PC-3 (cell line): Measurements from ENCODE around the gene ANGPTL4. TPM values are rescaled to one million over a fixed set of nuclear protein-coding genes. Genes with fewer than 3 reads are reported as not detected.

Experiments
- ATAC-seq: fragments of 200-7000 bp; cut with Tn5 transposase; 2 replicates; pipeline ENCODE4 v1.9.1; 2020; ENCODE audit warnings: mild to moderate bottlenecking, moderate library complexity
- BruUV-seq: library from RNA; stranded (reverse); fragments of 400-500 nt; replicated peaks from 2 replicates; lab custom pipeline; 2021; lab: Mats Ljungman, UMichigan
- CTCF ChIA-PET: fragments of 300-600 bp; sonication (Branson Sonifier 250); formaldehyde crosslinking; loops from one replicate; lab custom pipeline; 2022; ENCODE audit warnings: antibody characterized with exemption; lab: Charles Lee
- POLR2A ChIA-PET: fragments of 300-600 bp; sonication (Branson Sonifier 250); formaldehyde crosslinking; loops from one replicate; lab custom pipeline; 2022; ENCODE audit warnings: antibody characterized with exemption; ENCODE audit not compliant: unreplicated experiment; lab: Charles Lee
- DNase-seq: peaks from one replicate; pipeline ENCODE4 v3.0.0-alpha.2; 2015
- H2AFZ ChIP-seq: fragments of 300-600 bp; sonication (generic); 2 replicates; pipeline ENCODE4 v1.6.0; 2016; ENCODE audit warnings: antibody characterized with exemption, low read length
- H3F3A ChIP-seq: fragments of 300-600 bp; sonication (generic); one replicate; pipeline ENCODE4 v1.6.0; 2017; ENCODE audit warnings: antibody characterized with exemption, low read length, control low read depth, mild to moderate bottlenecking; ENCODE audit not compliant: unreplicated experiment
- H3K27ac ChIP-seq: fragments of 300-600 bp; sonication (generic); 2 replicates; pipeline ENCODE4 v1.5.1; 2016; ENCODE audit warnings: mild to moderate bottlenecking, low read length
- H3K27me3 ChIP-seq: fragments of 300-600 bp; sonication (generic); 2 replicates; pipeline ENCODE4 v1.6.1; 2016; ENCODE audit warnings: low read length, mixed read lengths
- H3K36me3 ChIP-seq: fragments of 300-600 bp; sonication (generic); 2 replicates; pipeline ENCODE4 v1.6.1; 2016; ENCODE audit warnings: low read depth, mixed run types, low read length, mixed read lengths
- H3K4me1 ChIP-seq: fragments of 300-600 bp; sonication (generic); 2 replicates; pipeline ENCODE4 v1.5.1; 2016; ENCODE audit warnings: low read length; ENCODE audit not compliant: insufficient read depth
- H3K4me2 ChIP-seq: fragments of 300-600 bp; sonication (generic); 2 replicates; pipeline ENCODE4 v1.6.0; 2016; ENCODE audit warnings: low read length
- H3K4me3 ChIP-seq: fragments of 300-600 bp; sonication (generic); 2 replicates; pipeline ENCODE4 v1.5.1; 2016; ENCODE audit warnings: mild to moderate bottlenecking, low read length, mixed read lengths
- H3K79me2 ChIP-seq: fragments of 300-600 bp; sonication (generic); 2 replicates; pipeline ENCODE4 v1.6.1; 2017; ENCODE audit warnings: low read length, mixed read lengths
- H3K9ac ChIP-seq: fragments of 300-600 bp; sonication (generic); 2 replicates; pipeline ENCODE4 v1.6.0; 2016; ENCODE audit warnings: mild to moderate bottlenecking, low read length
- H3K9me2 ChIP-seq: fragments of 300-600 bp; sonication (generic); replicated peaks from 2 replicates; pipeline ENCODE4 v1.6.1; 2016; ENCODE audit warnings: mixed run types, low read length, mixed read lengths
- H3K9me3 ChIP-seq: fragments of 300-600 bp; sonication (generic); 2 replicates; pipeline ENCODE4 v1.6.1; 2016; ENCODE audit warnings: low read length, mixed read lengths
- H4K20me1 ChIP-seq: fragments of 300-600 bp; sonication (generic); 2 replicates; pipeline ENCODE4 v1.6.1; 2016; ENCODE audit warnings: low read length, mixed read lengths
- EZH2 ChIP-seq: fragments of 300-600 bp; sonication (generic); IDR thresholded peaks from one replicate; pipeline ENCODE4 v1.6.1; 2017; ENCODE audit warnings: antibody characterized with exemption, mild to moderate bottlenecking, low read length; ENCODE audit not compliant: unreplicated experiment
- EZH2phosphoT487 ChIP-seq: fragments of 300-600 bp; sonication (generic); IDR thresholded peaks from 2 replicates; pipeline ENCODE4 v1.6.1; 2018; ENCODE audit warnings: mild to moderate bottlenecking, antibody characterized with exemption, low read length, borderline replicate concordance
- intact Hi-C: fragments of 100-400 bp; cut with micrococcal nuclease; formaldehyde crosslinking; loops from 2 replicates; pipeline ENCODE4 v1.9.0; 2023
- total RNA-seq: library from RNA; depleted of rRNA; stranded (reverse); fragments of >200 nt; gene quantifications from 2 replicates; pipeline ENCODE4 v1.2.3, GENCODE V29; 2014
- TF ChIP-seq, protein P1 (sequence below): fragments of 300-600 bp; sonication (generic); conservative IDR thresholded peaks from 2 replicates; pipeline ENCODE4 v1.5.1; 2017; ENCODE audit warnings: antibody characterized with exemption, low read depth, mild to moderate bottlenecking, low read length

ANGPTL4 gene
- total RNA-seq, 1 experiment from 2014 or later = 6.7 TPM

DNA sequence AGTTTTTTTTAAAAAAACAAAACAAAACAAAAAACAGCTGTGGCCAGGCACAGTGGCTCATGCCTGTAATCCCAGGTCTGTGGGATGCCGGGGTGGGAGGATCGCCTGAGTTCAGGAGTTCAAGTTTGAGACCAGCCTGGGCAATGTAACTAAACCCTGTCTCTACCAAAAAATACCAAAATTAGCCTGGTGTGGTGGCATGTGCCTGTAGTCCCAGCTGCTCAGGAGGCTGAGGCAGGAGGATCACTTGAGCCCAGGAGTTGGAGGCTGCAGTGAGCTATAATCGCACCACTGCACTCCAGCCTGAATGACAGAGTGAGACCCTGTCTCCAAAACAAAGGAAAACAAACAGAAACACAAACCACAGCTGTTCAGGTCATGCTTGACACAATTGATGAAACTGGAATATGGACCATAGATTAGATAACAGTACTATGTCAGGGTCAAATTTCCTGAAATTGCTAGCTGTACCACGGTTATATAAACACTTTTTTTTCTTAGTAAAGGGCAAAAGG lies 6.9 kb upstream of the ANGPTL4 start:
- H3K4me2 ChIP-seq = no peak overlapping the region
- no peak overlapping the region for H2AFZ ChIP-seq
- H3K9me3 ChIP-seq = no peaks in the 10 kb centered on the region
- TF ChIP-seq EZH2 (no peak), EZH2phosphoT487 (no peak)
- TF ChIP-seq, protein P1, sequence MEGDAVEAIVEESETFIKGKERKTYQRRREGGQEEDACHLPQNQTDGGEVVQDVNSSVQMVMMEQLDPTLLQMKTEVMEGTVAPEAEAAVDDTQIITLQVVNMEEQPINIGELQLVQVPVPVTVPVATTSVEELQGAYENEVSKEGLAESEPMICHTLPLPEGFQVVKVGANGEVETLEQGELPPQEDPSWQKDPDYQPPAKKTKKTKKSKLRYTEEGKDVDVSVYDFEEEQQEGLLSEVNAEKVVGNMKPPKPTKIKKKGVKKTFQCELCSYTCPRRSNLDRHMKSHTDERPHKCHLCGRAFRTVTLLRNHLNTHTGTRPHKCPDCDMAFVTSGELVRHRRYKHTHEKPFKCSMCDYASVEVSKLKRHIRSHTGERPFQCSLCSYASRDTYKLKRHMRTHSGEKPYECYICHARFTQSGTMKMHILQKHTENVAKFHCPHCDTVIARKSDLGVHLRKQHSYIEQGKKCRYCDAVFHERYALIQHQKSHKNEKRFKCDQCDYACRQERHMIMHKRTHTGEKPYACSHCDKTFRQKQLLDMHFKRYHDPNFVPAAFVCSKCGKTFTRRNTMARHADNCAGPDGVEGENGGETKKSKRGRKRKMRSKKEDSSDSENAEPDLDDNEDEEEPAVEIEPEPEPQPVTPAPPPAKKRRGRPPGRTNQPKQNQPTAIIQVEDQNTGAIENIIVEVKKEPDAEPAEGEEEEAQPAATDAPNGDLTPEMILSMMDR = no peak
- H3K27me3 ChIP-seq = no peaks in the 10 kb centered on the region
- H3K9ac ChIP-seq = no peak overlapping the region
- no peak overlapping the region for H3K4me3 ChIP-seq
- H3K9me2 ChIP-seq = no peaks in the 10 kb centered on the region
- ATAC-seq (no peak), DNase-seq (no peak)
- ChIA-PET CTCF (no interaction called here), POLR2A (no interaction called here)
- no peaks in the 10 kb centered on the region for H3K79me2 ChIP-seq
- H3F3A ChIP-seq = peaks cover 4% of the 10 kb centered on the region
- H3K27ac ChIP-seq = no peak overlapping the region
- H3K4me1 ChIP-seq = peaks cover 25% of the 10 kb centered on the region
- BruUV-seq = no TSS peak
- no peaks in the 10 kb centered on the region for H3K36me3 ChIP-seq
- intact Hi-C loops = loop anchor here (10.0 kb wide), 1 partner anchor 228 kb away; no protein-coding TSS in a partner anchor
- H4K20me1 ChIP-seq = 0 out of 2 replicates have a peak, but pooled peaks cover 5% of the 10 kb centered on the region

DNA sequence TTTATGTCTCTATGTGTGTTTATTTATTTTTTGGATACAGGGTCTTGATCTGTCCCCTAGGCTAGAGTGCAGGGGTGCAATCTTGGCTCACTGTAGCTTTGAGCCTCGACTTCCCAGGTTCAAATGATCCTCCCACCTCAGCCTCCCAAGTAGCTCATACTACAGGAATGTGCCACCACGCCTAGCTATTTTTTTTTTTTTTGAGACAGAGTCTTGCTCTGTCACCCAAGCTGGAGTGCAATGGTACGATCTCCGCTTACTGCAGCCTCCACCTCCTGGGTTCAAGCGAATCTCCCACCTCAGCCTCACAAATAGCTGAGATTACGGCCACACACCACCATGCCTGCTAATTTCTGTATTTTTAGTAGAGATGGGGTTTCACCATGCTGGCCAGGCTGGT lies 5.0 kb upstream of the ANGPTL4 start:
- H3F3A ChIP-seq = peaks cover 4% of the 10 kb centered on the region
- no peak overlapping the region for H3K4me3 ChIP-seq
- DNase-seq (no peak), ATAC-seq (no peak)
- intact Hi-C loops = loop anchor here (10.0 kb wide), 1 partner anchor 226 kb away; no protein-coding TSS in a partner anchor
- H4K20me1 ChIP-seq = 0 out of 2 replicates have a peak, but pooled peaks cover 5% of the 10 kb centered on the region
- H3K4me1 ChIP-seq = peaks cover 40% of the 10 kb centered on the region
- H3K4me2 ChIP-seq = no peak overlapping the region
- no peak overlapping the region for H3K27ac ChIP-seq
- no peaks in the 10 kb centered on the region for H3K36me3 ChIP-seq
- no peaks in the 10 kb centered on the region for H3K79me2 ChIP-seq
- no peaks in the 10 kb centered on the region for H3K9me3 ChIP-seq
- no peaks in the 10 kb centered on the region for H3K9me2 ChIP-seq
- no peak overlapping the region for H3K9ac ChIP-seq
- no peaks in the 10 kb centered on the region for H3K27me3 ChIP-seq
- no peak for TF ChIP-seq EZH2phosphoT487
- TF ChIP-seq, protein P1 = no peak
- TF ChIP-seq EZH2 = no peak
- no peak overlapping the region for H2AFZ ChIP-seq
- ChIA-PET CTCF (no interaction called here), POLR2A (interaction anchor here (0.5 kb wide), 1 partner anchor 1414 kb away, joined by 8 read pairs; no protein-coding TSS in a partner anchor)
- BruUV-seq = no TSS peak

DNA sequence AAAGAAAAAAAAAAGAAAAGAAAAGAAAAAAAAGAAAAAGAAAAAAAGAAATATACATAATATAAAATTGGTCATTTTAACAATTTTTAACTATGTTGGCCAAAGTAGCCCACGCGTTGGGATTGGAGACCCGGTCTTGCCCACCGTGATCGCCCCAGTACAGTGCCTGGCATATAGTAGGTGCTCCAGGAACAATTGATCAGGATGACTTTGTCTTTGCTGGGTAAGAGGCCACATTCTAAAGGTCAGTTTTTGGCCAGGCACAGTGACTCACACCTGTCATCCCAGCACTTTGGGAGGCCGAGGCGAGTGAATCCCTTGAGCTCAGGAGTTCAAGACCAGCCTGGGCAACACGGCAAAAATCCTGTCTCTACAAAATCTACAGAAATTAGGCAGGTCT lies 3.8 kb upstream of the ANGPTL4 start:
- H3F3A ChIP-seq = peaks cover 4% of the 10 kb centered on the region
- H3K4me3 ChIP-seq = no peak overlapping the region
- intact Hi-C loops = no loop called here
- H3K9me3 ChIP-seq = no peaks in the 10 kb centered on the region
- H3K9ac ChIP-seq = no peak overlapping the region
- H3K9me2 ChIP-seq = no peaks in the 10 kb centered on the region
- H3K27me3 ChIP-seq = no peaks in the 10 kb centered on the region
- no peak for ATAC-seq
- no peaks in the 10 kb centered on the region for H3K36me3 ChIP-seq
- no peak overlapping the region for H3K4me2 ChIP-seq
- no TSS peak for BruUV-seq
- 0 out of 2 replicates have a peak, but pooled peaks cover 2% of the 10 kb centered on the region for H4K20me1 ChIP-seq
- H2AFZ ChIP-seq = no peak overlapping the region
- no peak for DNase-seq
- TF ChIP-seq EZH2 = no peak
- H3K27ac ChIP-seq = no peak overlapping the region
- H3K4me1 ChIP-seq = peaks cover 38% of the 10 kb centered on the region
- ChIA-PET CTCF (no interaction called here), POLR2A (no interaction called here)
- no peaks in the 10 kb centered on the region for H3K79me2 ChIP-seq
